AG10803 (cell line): Measurements from ENCODE around the gene SOWAHC.
"Not testable (repeated sequence)": the region's sequence is repeated elsewhere in the genome, so short reads cannot be mapped to it uniquely, and the experiment has no call there.

ENCODE experiments used
- DNase-seq: peaks from one replicate; pipeline ENCODE4 v3.0.0; 2010; ENCODE audit warnings: low read depth
- H3K4me3 ChIP-seq: 2 replicates; pipeline ENCODE4 v1.5.1; 2011; ENCODE audit warnings: mild to moderate bottlenecking, low read length, control low read depth
- TF ChIP-seq, protein P1 (sequence below): conservative IDR thresholded peaks from 2 replicates; pipeline ENCODE4 v1.5.1; 2011; ENCODE audit warnings: mild to moderate bottlenecking, low read length, control low read depth, inconsistent platforms

Gene SOWAHC

GRCh38 chr2:109613922-109614714 lies at the start of gene SOWAHC, which contains the start of gene SEPTIN10:
Gene SOWAHC, plus strand, starts transcription at chr2:109614364. Its CDS starts 126 bp downstream, at chr2:109614490.
Gene SEPTIN10, minus strand, starts transcription at chr2:109613966. Its CDS starts 139 bp downstream, at chr2:109613827.
- H3K4me3 ChIP-seq, result peak within 1 kb of the TSS; percentile 84
- DNase-seq, result peak; percentile 100
- TF ChIP-seq, protein P1, sequence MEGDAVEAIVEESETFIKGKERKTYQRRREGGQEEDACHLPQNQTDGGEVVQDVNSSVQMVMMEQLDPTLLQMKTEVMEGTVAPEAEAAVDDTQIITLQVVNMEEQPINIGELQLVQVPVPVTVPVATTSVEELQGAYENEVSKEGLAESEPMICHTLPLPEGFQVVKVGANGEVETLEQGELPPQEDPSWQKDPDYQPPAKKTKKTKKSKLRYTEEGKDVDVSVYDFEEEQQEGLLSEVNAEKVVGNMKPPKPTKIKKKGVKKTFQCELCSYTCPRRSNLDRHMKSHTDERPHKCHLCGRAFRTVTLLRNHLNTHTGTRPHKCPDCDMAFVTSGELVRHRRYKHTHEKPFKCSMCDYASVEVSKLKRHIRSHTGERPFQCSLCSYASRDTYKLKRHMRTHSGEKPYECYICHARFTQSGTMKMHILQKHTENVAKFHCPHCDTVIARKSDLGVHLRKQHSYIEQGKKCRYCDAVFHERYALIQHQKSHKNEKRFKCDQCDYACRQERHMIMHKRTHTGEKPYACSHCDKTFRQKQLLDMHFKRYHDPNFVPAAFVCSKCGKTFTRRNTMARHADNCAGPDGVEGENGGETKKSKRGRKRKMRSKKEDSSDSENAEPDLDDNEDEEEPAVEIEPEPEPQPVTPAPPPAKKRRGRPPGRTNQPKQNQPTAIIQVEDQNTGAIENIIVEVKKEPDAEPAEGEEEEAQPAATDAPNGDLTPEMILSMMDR, result no peak

- H3K4me3 ChIP-seq, result no peak overlapping the region
- DNase-seq, result no peak
- TF ChIP-seq, protein P1, result no peak
Observed at GRCh38 chr2:109575373-109575772, 38.8 kb upstream of the SOWAHC start.

GRCh38 chr2:109577630-109578029 lies 36.5 kb upstream of the SOWAHC start:
- H3K4me3 ChIP-seq, DNase-seq: not testable (repeated sequence)

DNA sequence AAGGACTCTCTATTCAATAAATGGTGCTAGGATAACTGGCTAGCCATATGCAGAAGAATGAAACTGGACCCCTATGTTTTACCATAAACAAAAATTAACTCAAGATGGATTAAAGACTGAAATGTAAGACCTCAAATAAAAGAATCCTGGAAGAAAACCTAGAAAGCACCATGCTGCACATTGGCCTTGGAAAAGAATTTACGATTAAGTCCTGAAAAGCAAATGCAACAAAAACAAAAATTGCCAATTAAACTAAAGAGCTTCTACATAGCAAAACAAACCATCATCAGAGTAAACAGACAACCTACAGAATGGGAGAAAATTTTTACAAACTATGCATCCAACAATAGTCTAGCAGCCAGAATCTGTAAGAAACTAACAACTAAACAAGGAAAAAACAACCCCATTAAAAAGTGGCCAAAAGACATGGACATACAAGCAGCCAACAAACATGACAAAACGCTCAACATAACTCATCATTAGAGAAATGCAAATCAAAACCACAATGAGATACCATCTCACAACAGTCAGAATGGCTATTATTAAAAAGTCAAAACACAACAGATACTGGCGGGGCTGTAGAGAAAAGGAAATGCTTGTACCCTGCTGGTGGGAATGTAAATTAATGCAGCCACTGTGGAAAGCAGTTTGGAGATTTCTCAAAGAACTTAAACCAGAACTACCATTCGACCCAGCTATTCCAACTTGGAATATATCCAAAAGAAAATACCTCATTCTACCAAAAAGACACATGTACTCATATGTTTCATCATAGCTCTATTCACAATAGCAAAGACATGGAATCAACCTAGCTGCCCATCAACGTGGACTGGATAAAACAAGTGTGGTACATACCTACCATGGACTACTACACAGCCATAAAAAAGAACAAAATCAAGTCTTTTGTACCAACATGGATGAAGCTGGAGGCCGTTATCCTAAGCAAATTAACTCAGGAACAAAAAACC lies 31.0 kb upstream of the SOWAHC start:
- TF ChIP-seq, protein P1, result no peak; the same call in 1 of the 2 replicates
- peak; percentile 27 for DNase-seq
- H3K4me3 ChIP-seq, result no peak overlapping the region

- no peak overlapping the region for H3K4me3 ChIP-seq
- DNase-seq, result no peak
- TF ChIP-seq, protein P1, result no peak
Observed at GRCh38 chr2:109586687-109587086, 27.5 kb upstream of the SOWAHC start.

GRCh38 chr2:109591206-109591605 lies 23.0 kb upstream of the SOWAHC start:
- no peak overlapping the region for H3K4me3 ChIP-seq
- no peak for DNase-seq
- TF ChIP-seq, protein P1, result no peak

- TF ChIP-seq, protein P1, result no peak
- DNase-seq, result no peak
- H3K4me3 ChIP-seq, result no peak overlapping the region
Observed at GRCh38 chr2:109592905-109593304, 21.3 kb upstream of the SOWAHC start.
